WI38 (cell line): Measurements from ENCODE around the gene WNT1.
A peak's percentile ranks its signal among the peaks of the same experiment; 100 is the strongest.

Experiments used
- H3K4me3 ChIP-seq: 2 replicates; pipeline ENCODE4 v1.5.1; 2011; ENCODE audit warnings: low read depth, mild to moderate bottlenecking, control low read depth, low read length
- CTCF ChIP-seq: IDR thresholded peaks from 2 replicates; pipeline ENCODE4 v1.5.1; 2012; ENCODE audit warnings: low read depth, mild to moderate bottlenecking, control low read depth, low read length

WNT1 gene

GRCh38 chr12:48961331-48961730 is 16.8 kb upstream of the WNT1 start:
- TF ChIP-seq CTCF = no peak
- H3K4me3 ChIP-seq = no peak overlapping the region

- H3K4me3 ChIP-seq = no peak overlapping the region
- TF ChIP-seq CTCF = no peak
These were observed 16.3 kb upstream of the WNT1 start for GRCh38 chr12:48961801-48962200.

GRCh38 chr12:48965298-48965838 is 12.8 kb upstream of the WNT1 start:
- TF ChIP-seq CTCF = peak; percentile 40; the same call in 1 of the 2 replicates

GRCh38 chr12:48966177-48966895 is 11.8 kb upstream of the WNT1 start:
- H3K4me3 ChIP-seq = no peak overlapping the region
- TF ChIP-seq CTCF = no peak

More at GRCh38 chr12:48965298-48965838, 12.8 kb upstream of the WNT1 start:
- H3K4me3 ChIP-seq = no peak overlapping the region

- no peak overlapping the region for H3K4me3 ChIP-seq
- TF ChIP-seq CTCF = no peak
These were observed 10.1 kb upstream of the WNT1 start for GRCh38 chr12:48967991-48968390.

- H3K4me3 ChIP-seq = no peak overlapping the region
- TF ChIP-seq CTCF = no peak
These were observed 9.7 kb upstream of the WNT1 start for GRCh38 chr12:48968467-48968866.

- no peak overlapping the region for H3K4me3 ChIP-seq
- no peak for TF ChIP-seq CTCF
These were observed 8.9 kb upstream of the WNT1 start for GRCh38 chr12:48969160-48969771.
